Activated CD4-positive, alpha-beta T cell treated with anti-CD3 and anti-CD28 coated beads, Interleukin-2, amount 10 ng/mL, durations not matched to agents 7 days and 5 days (primary cell): ENCODE results near the gene NLRC5. TPM values are rescaled to one million over a fixed set of nuclear protein-coding genes. Genes with fewer than 3 reads are reported as not detected.
"Not testable (repeated sequence)": the region's sequence is repeated elsewhere in the genome, so short reads cannot be mapped to it uniquely, and the experiment has no call there.

Experiments
- CTCF ChIA-PET: fragments of 350-600 bp; sonication (Branson Sonifier 250); formaldehyde crosslinking; loops from one replicate; lab custom pipeline; 2021; ENCODE audit warnings: antibody characterized with exemption; lab: Charles Lee
- POLR2A ChIA-PET: fragments of 350-600 bp; sonication (Branson Sonifier 250); formaldehyde crosslinking; loops from one replicate; lab custom pipeline; 2021; ENCODE audit warnings: antibody characterized with exemption; lab: Charles Lee
- DNase-seq: peaks from one replicate; pipeline ENCODE4 v3.0.0-alpha.2; 2020
- H3K27ac Mint-ChIP-seq: one replicate; pipeline ENCODE4 v1.8.0; 2021; ENCODE audit warnings: mild to moderate bottlenecking, moderate library complexity, mixed read lengths
- H3K27me3 Mint-ChIP-seq: one replicate; pipeline ENCODE4 v1.8.0; 2021; ENCODE audit warnings: mixed read lengths
- H3K36me3 Mint-ChIP-seq: one replicate; pipeline ENCODE4 v1.8.0; 2021; ENCODE audit warnings: low read depth, mixed read lengths
- H3K4me1 Mint-ChIP-seq: one replicate; pipeline ENCODE4 v1.8.0; 2021; ENCODE audit warnings: mixed read lengths
- H3K4me3 Mint-ChIP-seq: one replicate; pipeline ENCODE4 v1.8.0; 2021; ENCODE audit warnings: mild to moderate bottlenecking, moderate library complexity, mixed read lengths
- H3K9me3 Mint-ChIP-seq: one replicate; pipeline ENCODE4 v1.8.0; 2021; ENCODE audit warnings: mixed read lengths
- total RNA-seq, 2 experiments: library from RNA; stranded (reverse); gene quantifications; one replicate each; pipeline ENCODE4 v1.2.3, GENCODE V29; 2021

Gene NLRC5
- total RNA-seq, 2 experiments from 2014 or later: 428 to 468 TPM

- CTCF ChIA-PET: interaction anchor here (0.7 to 2.8 kb wide), 5 partner anchors 7 to 20 kb away, joined by 3 to 23 read pairs (median 4); no protein-coding TSS in a partner anchor
- no peak overlapping the region for H3K4me3 Mint-ChIP-seq
- POLR2A ChIA-PET: no interaction called here
Measured at GRCh38 chr16:57094911-57095310, 105.6 kb downstream of the NLRC5 start.

GRCh38 chr16:57096192-57096591 is 106.8 kb downstream of the NLRC5 start:
- POLR2A ChIA-PET: no interaction called here
- no peaks in the 10 kb centered on the region for H3K36me3 Mint-ChIP-seq
- CTCF ChIA-PET: interaction anchor here (0.5 to 2.3 kb wide), 4 partner anchors 9 to 64 kb away, joined by 3 to 13 read pairs (median 4); no protein-coding TSS in a partner anchor
- H3K27ac Mint-ChIP-seq: no peak overlapping the region
- H3K4me3 Mint-ChIP-seq: no peak overlapping the region
- no peak for DNase-seq
- H3K9me3 Mint-ChIP-seq: no peaks in the 10 kb centered on the region
- peaks cover 11% of the 10 kb centered on the region for H3K4me1 Mint-ChIP-seq
- peaks cover 18% of the 10 kb centered on the region for H3K27me3 Mint-ChIP-seq

More at GRCh38 chr16:57094911-57095310, 105.6 kb downstream of the NLRC5 start:
- no peak for DNase-seq
- no peaks in the 10 kb centered on the region for H3K9me3 Mint-ChIP-seq
- H3K4me1 Mint-ChIP-seq: peaks cover 8% of the 10 kb centered on the region
- peaks cover 27% of the 10 kb centered on the region for H3K27me3 Mint-ChIP-seq
- H3K36me3 Mint-ChIP-seq: no peaks in the 10 kb centered on the region
- no peak overlapping the region for H3K27ac Mint-ChIP-seq

- Mint-ChIP-seq H3K9me3 (no peaks in the 10 kb centered on the region), H3K27me3 (peaks cover 12% of the 10 kb centered on the region), H3K36me3 (no peaks in the 10 kb centered on the region), H3K4me3 (no peak overlapping the region), H3K27ac (no peak overlapping the region), H3K4me1 (peaks cover 10% of the 10 kb centered on the region)
- POLR2A ChIA-PET: no interaction called here
- CTCF ChIA-PET: interaction anchor here (1.0 to 2.3 kb wide), 3 partner anchors 12 to 48 kb away, joined by 3 to 13 read pairs (median 3); no protein-coding TSS in a partner anchor
- no peak for DNase-seq
Measured at GRCh38 chr16:57096793-57097192, 107.4 kb downstream of the NLRC5 start.

- H3K4me3 Mint-ChIP-seq: no peak overlapping the region
- peak overlapping the region; percentile 10 for H3K27ac Mint-ChIP-seq
- no peaks in the 10 kb centered on the region for H3K36me3 Mint-ChIP-seq
- POLR2A ChIA-PET: no interaction called here
- H3K9me3 Mint-ChIP-seq: no peaks in the 10 kb centered on the region
- peaks cover 8% of the 10 kb centered on the region for H3K4me1 Mint-ChIP-seq
- DNase-seq: no peak
- CTCF ChIA-PET: interaction anchor here (1.1 kb wide), 1 partner anchor 320 kb away, joined by 5 read pairs; no protein-coding TSS in a partner anchor
- peaks cover 10% of the 10 kb centered on the region for H3K27me3 Mint-ChIP-seq
Measured at GRCh38 chr16:57098188-57098841, 109.0 kb downstream of the NLRC5 start.

GRCh38 chr16:57099965-57100364 is 110.6 kb downstream of the NLRC5 start:
- H3K36me3 Mint-ChIP-seq, H3K27ac Mint-ChIP-seq, POLR2A ChIA-PET, H3K4me3 Mint-ChIP-seq, H3K9me3 Mint-ChIP-seq, H3K27me3 Mint-ChIP-seq, H3K4me1 Mint-ChIP-seq, DNase-seq: not testable (repeated sequence)
- CTCF ChIA-PET: interaction anchor here (1.6 to 2.1 kb wide), 2 partner anchors 16 to 20 kb away, joined by 9 to 10 read pairs; no protein-coding TSS in a partner anchor

- H3K9me3 Mint-ChIP-seq: no peaks in the 10 kb centered on the region
- no peaks in the 10 kb centered on the region for H3K36me3 Mint-ChIP-seq
- H3K4me1 Mint-ChIP-seq: peaks cover 11% of the 10 kb centered on the region
- no peak overlapping the region for H3K4me3 Mint-ChIP-seq
- POLR2A ChIA-PET: no interaction called here
- CTCF ChIA-PET: interaction anchor here (1.1 to 3.5 kb wide), 5 partner anchors 7 to 20 kb away, joined by 3 to 23 read pairs (median 9); partner anchors contain the start of gene CPNE2
- no peaks in the 10 kb centered on the region for H3K27me3 Mint-ChIP-seq
- H3K27ac Mint-ChIP-seq: no peak overlapping the region
- no peak for DNase-seq
Measured at GRCh38 chr16:57100445-57100844, 111.1 kb downstream of the NLRC5 start.

GRCh38 chr16:57102888-57103851 is 113.8 kb downstream of the NLRC5 start:
- H3K4me3 Mint-ChIP-seq: no peak overlapping the region
- H3K36me3 Mint-ChIP-seq: no peaks in the 10 kb centered on the region
- CTCF ChIA-PET: interaction anchor here (0.6 to 3.5 kb wide), 6 partner anchors 8 to 21 kb away, joined by 3 to 23 read pairs (median 6); partner anchors contain the start of gene CPNE2
- DNase-seq: no peak
- H3K4me1 Mint-ChIP-seq: peaks cover 25% of the 10 kb centered on the region
- peak overlapping the region; percentile 36 for H3K27ac Mint-ChIP-seq
- H3K9me3 Mint-ChIP-seq: no peaks in the 10 kb centered on the region
- H3K27me3 Mint-ChIP-seq: no peaks in the 10 kb centered on the region
- POLR2A ChIA-PET: no interaction called here

- ChIA-PET CTCF (interaction anchor here (0.8 to 1.4 kb wide), 2 partner anchors 9 to 40 kb away, joined by 3 read pairs; no protein-coding TSS in a partner anchor), POLR2A (no interaction called here)
- Mint-ChIP-seq H3K27ac (no peak overlapping the region), H3K27me3 (peaks cover 2% of the 10 kb centered on the region), H3K4me1 (peaks cover 26% of the 10 kb centered on the region), H3K4me3 (no peak overlapping the region), H3K9me3 (no peaks in the 10 kb centered on the region), H3K36me3 (no peaks in the 10 kb centered on the region)
- DNase-seq: no peak
Measured at GRCh38 chr16:57104706-57105105, 115.3 kb downstream of the NLRC5 start.

GRCh38 chr16:57105184-57105583 is 115.8 kb downstream of the NLRC5 start:
- H3K27ac Mint-ChIP-seq: no peak overlapping the region
- H3K27me3 Mint-ChIP-seq: peaks cover 2% of the 10 kb centered on the region
- no peak overlapping the region for H3K4me3 Mint-ChIP-seq
- H3K9me3 Mint-ChIP-seq: no peaks in the 10 kb centered on the region
- DNase-seq: no peak
- ChIA-PET CTCF (interaction anchor here (0.8 to 1.6 kb wide), 3 partner anchors 9 to 39 kb away, joined by 3 read pairs; no protein-coding TSS in a partner anchor), POLR2A (no interaction called here)
- H3K36me3 Mint-ChIP-seq: no peaks in the 10 kb centered on the region
- H3K4me1 Mint-ChIP-seq: peaks cover 26% of the 10 kb centered on the region

- ChIA-PET CTCF (interaction anchor here (0.6 to 1.6 kb wide), 4 partner anchors 15 to 140 kb away, joined by 3 to 4 read pairs (median 3); partner anchors contain the start of gene CPNE2), POLR2A (interaction anchor here (1.2 kb wide), 1 partner anchor 13 kb away, joined by 4 read pairs; no protein-coding TSS in a partner anchor)
- H3K36me3 Mint-ChIP-seq: no peaks in the 10 kb centered on the region
- no peak overlapping the region for H3K27ac Mint-ChIP-seq
- no peak for DNase-seq
- H3K4me3 Mint-ChIP-seq: no peak overlapping the region
- peaks cover 25% of the 10 kb centered on the region for H3K4me1 Mint-ChIP-seq
- peaks cover 2% of the 10 kb centered on the region for H3K27me3 Mint-ChIP-seq
- no peaks in the 10 kb centered on the region for H3K9me3 Mint-ChIP-seq
Measured at GRCh38 chr16:57106767-57107166, 117.4 kb downstream of the NLRC5 start.

- ChIA-PET CTCF (interaction anchor here (0.6 to 1.2 kb wide), 5 partner anchors 15 to 172 kb away, joined by 3 to 4 read pairs (median 3); partner anchors contain the start of gene CPNE2), POLR2A (interaction anchor here (1.2 kb wide), 1 partner anchor 14 kb away, joined by 4 read pairs; no protein-coding TSS in a partner anchor)
- peaks cover 25% of the 10 kb centered on the region for H3K4me1 Mint-ChIP-seq
- H3K27ac Mint-ChIP-seq: no peak overlapping the region
- H3K27me3 Mint-ChIP-seq: peaks cover 2% of the 10 kb centered on the region
- no peaks in the 10 kb centered on the region for H3K9me3 Mint-ChIP-seq
- DNase-seq: no peak
- H3K36me3 Mint-ChIP-seq: no peaks in the 10 kb centered on the region
- H3K4me3 Mint-ChIP-seq: no peak overlapping the region
Measured at GRCh38 chr16:57107321-57107922, 118.1 kb downstream of the NLRC5 start.

GRCh38 chr16:57108432-57108831 is 119.1 kb downstream of the NLRC5 start:
- Mint-ChIP-seq H3K4me1 (peaks cover 25% of the 10 kb centered on the region), H3K27me3 (peaks cover 2% of the 10 kb centered on the region), H3K9me3 (no peaks in the 10 kb centered on the region), H3K4me3 (no peak overlapping the region), H3K27ac (no peak overlapping the region), H3K36me3 (no peaks in the 10 kb centered on the region)
- CTCF ChIA-PET: no interaction called here
- POLR2A ChIA-PET: no interaction called here
- no peak for DNase-seq
